ENCODE measurements around the gene GPR65. TPM values are rescaled to one million over a fixed set of nuclear protein-coding genes. Genes with fewer than 3 reads are reported as not detected.
"Not testable (repeated sequence)": the region's sequence is repeated elsewhere in the genome, so short reads cannot be mapped to it uniquely, and the experiment has no call there.

Gene GPR65
- total RNA-seq, 2 donors from 2014 or later: 1.9 to 2.8 TPM

DNA sequence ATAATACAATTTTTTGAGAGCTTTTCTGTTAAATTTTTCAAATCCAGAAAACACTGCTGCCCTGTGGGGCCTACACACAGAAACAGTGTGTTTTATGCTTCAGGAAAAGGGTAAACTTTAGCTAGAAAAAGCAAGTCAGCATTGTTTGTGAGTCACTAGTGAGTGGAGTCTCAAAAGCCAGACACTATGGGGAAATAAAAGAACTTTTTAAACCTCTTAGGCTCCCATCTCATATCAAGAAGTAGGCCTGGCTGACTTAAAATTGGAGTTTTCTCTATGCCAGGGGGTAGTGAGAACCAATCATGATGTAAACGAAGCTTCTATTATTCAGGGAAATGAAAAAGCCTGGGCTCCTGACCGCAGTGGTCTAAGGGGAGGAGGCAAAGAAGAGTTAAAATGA, 12.6 kb downstream of the GPR65 start:
- TF ChIP-seq, protein P1, sequence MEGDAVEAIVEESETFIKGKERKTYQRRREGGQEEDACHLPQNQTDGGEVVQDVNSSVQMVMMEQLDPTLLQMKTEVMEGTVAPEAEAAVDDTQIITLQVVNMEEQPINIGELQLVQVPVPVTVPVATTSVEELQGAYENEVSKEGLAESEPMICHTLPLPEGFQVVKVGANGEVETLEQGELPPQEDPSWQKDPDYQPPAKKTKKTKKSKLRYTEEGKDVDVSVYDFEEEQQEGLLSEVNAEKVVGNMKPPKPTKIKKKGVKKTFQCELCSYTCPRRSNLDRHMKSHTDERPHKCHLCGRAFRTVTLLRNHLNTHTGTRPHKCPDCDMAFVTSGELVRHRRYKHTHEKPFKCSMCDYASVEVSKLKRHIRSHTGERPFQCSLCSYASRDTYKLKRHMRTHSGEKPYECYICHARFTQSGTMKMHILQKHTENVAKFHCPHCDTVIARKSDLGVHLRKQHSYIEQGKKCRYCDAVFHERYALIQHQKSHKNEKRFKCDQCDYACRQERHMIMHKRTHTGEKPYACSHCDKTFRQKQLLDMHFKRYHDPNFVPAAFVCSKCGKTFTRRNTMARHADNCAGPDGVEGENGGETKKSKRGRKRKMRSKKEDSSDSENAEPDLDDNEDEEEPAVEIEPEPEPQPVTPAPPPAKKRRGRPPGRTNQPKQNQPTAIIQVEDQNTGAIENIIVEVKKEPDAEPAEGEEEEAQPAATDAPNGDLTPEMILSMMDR (IDR thresholded peaks at IDR 0.05): no peak
- no peak for ATAC-seq (ENCODE audit: insufficient number of reproducible peaks, low FRiP score, low read depth)
- H3K27me3 ChIP-seq (replicated peaks; ENCODE audit: insufficient read depth): no peaks in the 10 kb centered on the region
- no peaks in the 10 kb centered on the region for H3K36me3 ChIP-seq
- H3K4me1 ChIP-seq (ENCODE audit: control insufficient read depth in 1 of 2, low read depth in 2 of 2): no peaks in the 10 kb centered on the region
- H3K9me3 ChIP-seq: no peaks in the 10 kb centered on the region
- no peak for DNase-seq (ENCODE audit: low spot score)
- H3K27ac ChIP-seq: no peak overlapping the region
- no peak overlapping the region for H3K4me3 ChIP-seq

GRCh38 chr14:88023658-88024187, 18.8 kb downstream of the GPR65 start:
- no peak for DNase-seq (ENCODE audit: low spot score)

GRCh38 chr14:88024252-88025086, 19.5 kb downstream of the GPR65 start:
- not testable (repeated sequence) for H3K36me3 ChIP-seq; DNase-seq (ENCODE audit: low spot score); H3K4me1 ChIP-seq (ENCODE audit: control insufficient read depth in 1 of 2, low read depth in 2 of 2); H3K27ac ChIP-seq; H3K27me3 ChIP-seq (replicated peaks; ENCODE audit: insufficient read depth); H3K9me3 ChIP-seq; ATAC-seq (ENCODE audit: insufficient number of reproducible peaks, low FRiP score, low read depth); H3K4me3 ChIP-seq

More at GRCh38 chr14:88023658-88024187, 18.8 kb downstream of the GPR65 start:
- H3K4me3 ChIP-seq: no peak overlapping the region
- no peaks in the 10 kb centered on the region for H3K36me3 ChIP-seq
- no peaks in the 10 kb centered on the region for H3K9me3 ChIP-seq
- no peak overlapping the region for H3K27ac ChIP-seq
- no peaks in the 10 kb centered on the region for H3K27me3 ChIP-seq (replicated peaks; ENCODE audit: insufficient read depth)
- H3K4me1 ChIP-seq (ENCODE audit: control insufficient read depth in 1 of 2, low read depth in 2 of 2): no peaks in the 10 kb centered on the region
- no peak for ATAC-seq (ENCODE audit: insufficient number of reproducible peaks, low FRiP score, low read depth)
- TF ChIP-seq, protein P1 (IDR thresholded peaks at IDR 0.05): no peak

- TF ChIP-seq, protein P1 (IDR thresholded peaks at IDR 0.05): no peak
- Histone ChIP-seq H3K9me3 (no peaks in the 10 kb centered on the region), H3K27me3 (replicated peaks; ENCODE audit: insufficient read depth) (no peaks in the 10 kb centered on the region), H3K27ac (no peak overlapping the region), H3K4me3 (no peak overlapping the region), H3K4me1 (ENCODE audit: control insufficient read depth in 1 of 2, low read depth in 2 of 2) (no peaks in the 10 kb centered on the region), H3K36me3 (no peaks in the 10 kb centered on the region)
- DNase-seq (ENCODE audit: low spot score) (no peak), ATAC-seq (ENCODE audit: insufficient number of reproducible peaks, low FRiP score, low read depth) (no peak)
Observed at GRCh38 chr14:88025313-88025712, 20.4 kb downstream of the GPR65 start.

DNA sequence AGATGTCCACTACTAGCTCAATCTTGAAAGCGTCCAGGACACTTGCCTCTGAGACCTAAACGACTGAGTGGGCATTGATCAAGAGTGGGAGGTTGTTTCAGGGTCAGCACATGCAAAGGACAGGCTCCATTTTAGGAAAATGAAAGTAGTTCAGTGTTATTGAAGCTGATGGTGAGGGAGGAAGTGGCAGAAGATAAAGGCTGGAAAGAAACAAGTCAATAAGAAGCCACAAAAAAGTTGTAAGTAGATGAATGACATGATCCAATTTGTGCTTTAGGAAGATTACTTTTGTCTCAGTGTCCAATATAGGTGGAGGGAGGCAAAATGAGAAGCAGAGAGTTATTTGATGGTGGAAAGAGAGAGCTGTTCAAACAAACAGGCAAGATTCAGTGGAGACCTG, 22.0 kb downstream of the GPR65 start:
- Histone ChIP-seq H3K9me3 (no peaks in the 10 kb centered on the region), H3K36me3 (no peaks in the 10 kb centered on the region), H3K27me3 (replicated peaks; ENCODE audit: insufficient read depth) (no peaks in the 10 kb centered on the region), H3K27ac (no peak overlapping the region), H3K4me3 (no peak overlapping the region), H3K4me1 (ENCODE audit: control insufficient read depth in 1 of 2, low read depth in 2 of 2) (no peaks in the 10 kb centered on the region)
- TF ChIP-seq, protein P1 (IDR thresholded peaks at IDR 0.05): no peak
- ATAC-seq (ENCODE audit: insufficient number of reproducible peaks, low FRiP score, low read depth): no peak
- DNase-seq (ENCODE audit: low spot score): no peak

Measured in thoracic aorta (tissue), 2 donors.